Loucy (cell line): ENCODE results near the gene SLC25A27.

Experiments
- H2AFZ ChIP-seq: fragments of 200-600 bp; sonication (generic); 2 replicates; pipeline ENCODE4 v1.6.0; 2016; ENCODE audit warnings: antibody characterized with exemption, mild to moderate bottlenecking, low read length, moderate library complexity
- H3F3A ChIP-seq: fragments of 200-600 bp; 2 replicates; pipeline ENCODE4 v1.6.0; 2016; ENCODE audit warnings: antibody characterized with exemption, low read depth, mild to moderate bottlenecking
- H3K27me3 ChIP-seq: fragments of 200-600 bp; sonication (generic); 2 replicates; pipeline ENCODE4 v1.6.1; 2014; ENCODE audit warnings: low read length, mild to moderate bottlenecking; ENCODE audit not compliant: insufficient read depth, poor library complexity, severe bottlenecking
- H3K36me3 ChIP-seq: fragments of 200-600 bp; sonication (generic); 2 replicates; pipeline ENCODE4 v1.6.1; 2016; ENCODE audit warnings: low read length; ENCODE audit not compliant: insufficient read depth
- H3K4me1 ChIP-seq: fragments of 200-600 bp; sonication (generic); 2 replicates; pipeline ENCODE4 v1.5.1; 2014; ENCODE audit warnings: low read length, mild to moderate bottlenecking; ENCODE audit not compliant: insufficient read depth, poor library complexity, severe bottlenecking
- H3K4me2 ChIP-seq: fragments of 200-600 bp; sonication (generic); 2 replicates; pipeline ENCODE4 v1.6.0; 2014; ENCODE audit warnings: antibody characterized with exemption, low read length, low read depth, mild to moderate bottlenecking; ENCODE audit not compliant: poor library complexity, severe bottlenecking
- H3K4me3 ChIP-seq: fragments of 200-600 bp; sonication (generic); 2 replicates; pipeline ENCODE4 v1.5.1; 2014; ENCODE audit warnings: low read length, mild to moderate bottlenecking, mixed read lengths; ENCODE audit not compliant: poor library complexity, severe bottlenecking
- H3K79me2 ChIP-seq: fragments of 200-600 bp; sonication (generic); 2 replicates; pipeline ENCODE4 v1.6.1; 2014; ENCODE audit warnings: low read length; ENCODE audit not compliant: insufficient read depth
- H3K9ac ChIP-seq: fragments of 200-600 bp; sonication (generic); 2 replicates; pipeline ENCODE4 v1.6.0; 2014; ENCODE audit warnings: mild to moderate bottlenecking, low read depth, low read length, moderate library complexity; ENCODE audit not compliant: poor library complexity, severe bottlenecking
- H3K9me2 ChIP-seq: fragments of 200-600 bp; sonication (generic); replicated peaks from 2 replicates; pipeline ENCODE4 v1.6.1; 2016; ENCODE audit warnings: low read depth, low read length, mixed read lengths
- H3K9me3 ChIP-seq: fragments of 200-600 bp; sonication (generic); 2 replicates; pipeline ENCODE4 v1.6.1; 2014; ENCODE audit warnings: mild to moderate bottlenecking, antibody characterized with exemption, low read length, low read depth; ENCODE audit not compliant: insufficient read depth
- H4K20me1 ChIP-seq: fragments of 200-600 bp; sonication (generic); 2 replicates; pipeline ENCODE4 v1.6.0; 2014; ENCODE audit warnings: antibody characterized with exemption, low read length, mild to moderate bottlenecking; ENCODE audit not compliant: insufficient read depth, poor library complexity, severe bottlenecking
- CTCF ChIP-seq: fragments of 200-600 bp; sonication (generic); conservative IDR thresholded peaks from 2 replicates; pipeline ENCODE4 v1.5.1; 2014; ENCODE audit warnings: mild to moderate bottlenecking, antibody characterized with exemption, low read length
- EZH2phosphoT487 ChIP-seq: fragments of 200-600 bp; IDR thresholded peaks from 2 replicates; pipeline ENCODE4 v1.6.1; 2018; ENCODE audit warnings: antibody characterized with exemption, mild to moderate bottlenecking, moderate library complexity, borderline replicate concordance

Gene SLC25A27

GRCh38 chr6:46651006-46651405, 1.8 kb upstream of the SLC25A27 start:
- H3K9ac ChIP-seq, result no peak overlapping the region
- no peaks in the 10 kb centered on the region for H3K4me1 ChIP-seq
- TF ChIP-seq EZH2phosphoT487 (no peak), CTCF (no peak)
- no peak overlapping the region for H3K4me2 ChIP-seq
- no peak overlapping the region for H2AFZ ChIP-seq
- no peaks in the 10 kb centered on the region for H3F3A ChIP-seq
- no peaks in the 10 kb centered on the region for H3K27me3 ChIP-seq
- H4K20me1 ChIP-seq, result no peaks in the 10 kb centered on the region
- H3K79me2 ChIP-seq, result no peaks in the 10 kb centered on the region
- H3K36me3 ChIP-seq, result no peaks in the 10 kb centered on the region
- no peak overlapping the region for H3K4me3 ChIP-seq
- H3K9me3 ChIP-seq, result no peaks in the 10 kb centered on the region
- H3K9me2 ChIP-seq, result no peaks in the 10 kb centered on the region

- Histone ChIP-seq H3K4me1 (no peaks in the 10 kb centered on the region), H3K9me2 (no peaks in the 10 kb centered on the region), H3K36me3 (no peaks in the 10 kb centered on the region), H3K4me2 (no peak overlapping the region), H2AFZ (no peak overlapping the region), H3K79me2 (no peaks in the 10 kb centered on the region), H4K20me1 (no peaks in the 10 kb centered on the region), H3K9ac (no peak overlapping the region), H3K27me3 (no peaks in the 10 kb centered on the region), H3K9me3 (no peaks in the 10 kb centered on the region), H3F3A (no peaks in the 10 kb centered on the region), H3K4me3 (no peak overlapping the region)
- TF ChIP-seq CTCF (no peak), EZH2phosphoT487 (no peak)
Observed at GRCh38 chr6:46651816-46652215, 959 bp upstream of the SLC25A27 start.

GRCh38 chr6:46652232-46652602, 558 bp upstream of the SLC25A27 start:
- Histone ChIP-seq H3K9me3 (no peaks in the 10 kb centered on the region), H3F3A (no peaks in the 10 kb centered on the region), H3K9ac (no peak overlapping the region), H3K4me3 (no peak overlapping the region), H3K4me1 (no peaks in the 10 kb centered on the region), H3K27me3 (no peaks in the 10 kb centered on the region), H2AFZ (no peak overlapping the region), H4K20me1 (no peaks in the 10 kb centered on the region), H3K36me3 (no peaks in the 10 kb centered on the region), H3K79me2 (no peaks in the 10 kb centered on the region), H3K9me2 (no peaks in the 10 kb centered on the region), H3K4me2 (no peak overlapping the region)
- TF ChIP-seq CTCF, result no peak
- no peak for TF ChIP-seq EZH2phosphoT487
